KOPT-K1 (cell line): ENCODE measurements around the gene DERA.
"Not testable (repeated sequence)": the region's sequence is repeated elsewhere in the genome, so short reads cannot be mapped to it uniquely, and the experiment has no call there.

Source experiments
- H3K27ac ChIP-seq: fragments of 200-600 bp; sonication (generic); 2 replicates; pipeline ENCODE4 v1.5.1; 2016; ENCODE audit warnings: antibody characterized with exemption, mild to moderate bottlenecking, low read depth, low read length; ENCODE audit not compliant: poor library complexity, severe bottlenecking
- H3K36me3 ChIP-seq: fragments of 200-600 bp; sonication (generic); 2 replicates; pipeline ENCODE4 v1.5.1; 2017; ENCODE audit warnings: antibody characterized with exemption, mild to moderate bottlenecking, low read length, moderate library complexity; ENCODE audit not compliant: insufficient read depth
- H3K9me3 ChIP-seq: fragments of 200-600 bp; sonication (generic); 2 replicates; pipeline ENCODE4 v1.5.1; 2017; ENCODE audit warnings: antibody characterized with exemption, low read length, mild to moderate bottlenecking; ENCODE audit not compliant: insufficient read depth, poor library complexity, severe bottlenecking

Gene DERA

DNA sequence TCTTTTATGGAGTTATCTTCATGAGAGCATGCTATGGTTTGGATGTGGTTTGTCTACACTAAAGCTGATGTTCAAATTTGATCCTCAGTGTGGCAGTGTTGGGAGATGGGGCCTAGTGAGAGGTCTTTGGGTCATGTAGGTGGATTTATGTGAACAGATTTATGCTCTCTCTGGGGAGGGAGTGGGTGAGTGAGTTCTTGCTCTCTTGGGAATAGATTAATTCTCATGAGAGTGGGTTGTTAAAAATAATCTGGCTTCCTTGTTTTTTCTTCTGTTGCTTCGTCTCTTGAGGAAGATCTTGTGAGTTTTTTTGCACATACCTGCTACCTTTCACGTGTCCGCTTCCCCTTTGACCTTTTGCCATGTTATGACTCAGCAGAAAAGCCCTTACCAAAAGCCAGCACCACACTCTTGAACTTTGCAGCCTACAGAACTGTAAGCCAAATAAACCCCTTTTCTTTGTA is 20.5 kb downstream of the DERA start:
- Histone ChIP-seq H3K27ac (no peak overlapping the region), H3K9me3 (no peaks in the 10 kb centered on the region), H3K36me3 (no peaks in the 10 kb centered on the region)

DNA sequence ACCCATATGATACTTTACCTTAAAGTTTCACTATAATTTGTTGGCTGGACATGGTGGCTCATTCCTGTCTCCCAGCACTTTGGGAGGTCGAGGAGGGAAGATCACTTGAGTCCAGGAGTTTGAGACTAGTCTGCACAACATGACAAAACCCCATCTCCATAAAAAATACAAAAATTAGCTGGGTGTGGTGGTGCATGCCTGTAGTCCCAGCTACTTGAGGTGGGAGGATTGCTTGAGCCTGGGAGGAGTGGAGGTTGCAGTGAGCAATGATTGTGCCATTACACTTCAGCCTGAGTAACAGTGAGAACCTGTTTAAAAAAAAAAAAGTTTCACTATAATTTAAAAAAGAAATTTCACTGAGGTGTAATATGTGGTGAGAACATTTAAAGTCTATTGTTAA is 21.2 kb downstream of the DERA start:
- Histone ChIP-seq H3K36me3 (no peaks in the 10 kb centered on the region), H3K27ac (no peak overlapping the region), H3K9me3 (no peaks in the 10 kb centered on the region)

DNA sequence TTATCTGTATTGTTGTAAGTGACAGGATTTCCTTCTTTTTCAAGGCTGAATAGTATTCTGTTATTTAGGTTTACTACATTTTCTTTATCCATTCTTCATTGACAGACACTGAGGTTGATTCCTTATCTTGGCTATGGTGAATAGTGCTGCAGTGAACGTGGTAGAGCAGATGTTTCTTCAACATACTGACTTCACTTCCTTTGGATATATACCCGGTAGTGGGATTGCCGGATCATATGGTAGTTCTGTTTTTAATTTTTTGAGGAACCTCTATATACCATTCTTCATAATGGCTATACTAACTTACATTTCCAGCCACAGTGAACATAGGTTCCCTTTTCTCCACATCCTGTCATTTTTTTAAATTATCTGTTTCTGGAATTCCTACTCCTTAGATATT is 21.8 kb downstream of the DERA start:
- Histone ChIP-seq H3K9me3 (no peaks in the 10 kb centered on the region), H3K27ac (no peak overlapping the region), H3K36me3 (no peaks in the 10 kb centered on the region)

DNA sequence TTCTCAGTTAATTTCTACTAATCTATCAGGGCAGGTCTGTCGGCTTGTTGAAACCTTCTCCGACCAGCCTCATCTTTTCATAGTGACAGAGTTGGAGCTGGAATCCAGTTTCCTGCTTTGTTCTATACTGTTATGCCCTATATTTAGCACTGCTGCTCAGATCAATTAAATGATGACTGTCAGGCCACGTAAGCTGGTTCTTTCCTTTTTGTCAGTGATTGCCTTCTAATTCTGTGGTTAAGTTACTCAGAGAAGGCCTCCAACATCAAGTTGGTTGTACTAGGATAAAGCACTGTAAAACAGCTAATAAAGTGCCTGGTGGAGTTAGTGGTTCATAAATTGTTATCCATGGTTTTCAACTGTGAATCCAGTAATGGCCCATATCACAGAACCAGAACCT is 22.6 kb downstream of the DERA start:
- no peaks in the 10 kb centered on the region for H3K36me3 ChIP-seq
- H3K9me3 ChIP-seq, result peaks cover 1% of the 10 kb centered on the region
- no peak overlapping the region for H3K27ac ChIP-seq

DNA sequence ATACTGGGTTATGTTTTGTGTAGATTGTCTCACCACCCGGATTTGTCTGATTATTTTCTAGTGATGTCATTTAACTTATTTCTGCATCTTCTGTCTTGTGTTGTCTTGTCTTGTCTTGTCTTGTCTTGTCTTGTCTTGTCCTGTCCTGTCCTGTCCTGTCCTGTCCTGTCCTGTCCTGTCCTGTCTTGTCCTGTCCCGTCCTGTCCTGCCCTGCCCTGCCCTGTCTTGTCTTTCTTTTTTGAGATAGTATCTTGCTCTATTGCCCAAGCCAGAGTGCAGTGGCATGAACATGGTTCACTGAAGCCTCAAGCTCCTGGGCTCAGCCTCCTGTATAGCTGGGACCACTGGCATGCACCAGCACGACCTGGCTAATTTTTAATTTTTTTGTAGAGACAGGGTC is 25.6 kb downstream of the DERA start:
- Histone ChIP-seq H3K9me3 (peaks cover 14% of the 10 kb centered on the region), H3K36me3 (no peaks in the 10 kb centered on the region), H3K27ac (no peak overlapping the region)

DNA sequence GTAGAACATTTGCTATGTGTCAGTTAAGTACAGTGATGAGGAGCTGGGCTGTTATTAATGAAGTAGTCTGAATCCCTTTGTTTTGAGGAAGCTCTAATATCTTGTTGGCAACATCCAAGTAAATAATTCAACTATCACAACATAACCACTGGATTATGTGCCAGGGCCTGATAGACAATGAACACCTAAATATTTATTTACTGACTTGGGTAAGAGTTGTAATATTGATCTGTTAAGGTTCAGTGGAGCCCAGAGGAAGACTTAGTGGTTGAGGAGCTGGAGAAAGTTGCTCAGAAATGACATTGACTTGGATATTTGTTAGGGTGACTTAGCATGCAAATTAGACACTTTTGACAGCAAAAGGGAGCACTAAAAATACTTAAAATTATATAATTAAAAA is 26.8 kb downstream of the DERA start:
- Histone ChIP-seq H3K27ac (no peak overlapping the region), H3K9me3 (peaks cover 17% of the 10 kb centered on the region), H3K36me3 (no peaks in the 10 kb centered on the region)

DNA sequence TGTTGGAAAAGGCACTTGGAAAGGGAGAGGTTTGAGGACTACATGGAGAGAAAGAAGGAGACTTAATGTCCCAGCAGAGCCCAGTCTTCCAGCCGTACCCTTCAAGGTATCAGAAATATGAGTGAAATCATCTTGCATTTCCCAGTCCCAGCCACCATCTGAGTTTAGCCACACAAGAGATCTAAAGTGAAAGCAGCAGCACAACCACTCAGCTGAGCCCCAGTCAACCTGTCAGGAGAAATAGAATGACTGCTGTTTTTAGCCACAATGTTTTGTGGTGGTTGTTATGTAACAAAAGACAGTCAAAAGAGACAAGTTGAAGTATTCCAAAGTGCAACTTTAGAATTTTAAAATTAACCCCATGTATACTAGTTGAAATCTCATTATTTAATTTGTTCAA is 28.0 kb downstream of the DERA start:
- Histone ChIP-seq H3K36me3 (no peaks in the 10 kb centered on the region), H3K9me3 (peaks cover 21% of the 10 kb centered on the region), H3K27ac (no peak overlapping the region)

DNA sequence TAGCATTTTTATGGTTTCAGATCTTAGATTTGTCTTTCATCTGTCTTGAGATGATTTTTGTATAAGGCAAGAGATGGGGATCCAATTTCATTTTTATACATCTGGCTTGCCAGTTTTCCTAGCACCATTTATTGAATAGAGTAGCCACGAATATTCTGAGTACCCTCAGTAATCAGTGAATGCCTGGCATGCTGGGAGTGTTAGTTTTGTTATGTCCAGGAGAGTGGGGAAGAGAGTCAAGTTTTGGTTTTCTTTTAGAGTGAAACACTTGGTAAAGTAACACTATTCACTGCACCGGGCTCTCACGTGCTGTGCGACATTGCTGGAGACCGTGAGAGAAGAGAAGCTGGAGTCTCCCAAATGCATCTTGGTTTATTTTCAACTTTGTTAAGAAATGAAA is 31.3 kb downstream of the DERA start:
- Histone ChIP-seq H3K36me3 (no peaks in the 10 kb centered on the region), H3K9me3 (peaks cover 21% of the 10 kb centered on the region), H3K27ac (no peak overlapping the region)

DNA sequence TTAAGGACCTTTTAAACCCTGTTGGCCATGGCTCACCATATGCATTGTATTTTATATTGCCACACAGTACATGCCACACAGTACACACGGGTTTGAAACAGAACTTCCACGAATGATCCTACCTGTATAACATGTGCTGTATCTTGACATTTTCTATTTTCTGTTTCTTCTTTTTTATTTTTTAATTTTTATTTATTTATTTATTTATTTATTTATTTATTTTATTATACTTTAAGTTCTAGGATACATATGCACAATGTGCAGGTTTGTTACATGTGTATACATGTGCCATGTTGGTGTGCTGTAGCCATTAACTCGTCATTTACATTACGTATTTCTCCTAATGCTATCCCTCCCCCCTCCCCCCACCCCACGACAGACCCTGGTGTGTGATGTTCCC is 32.4 kb downstream of the DERA start:
- H3K9me3 ChIP-seq, result peaks cover 21% of the 10 kb centered on the region
- H3K36me3 ChIP-seq, H3K27ac ChIP-seq: not testable (repeated sequence)

DNA sequence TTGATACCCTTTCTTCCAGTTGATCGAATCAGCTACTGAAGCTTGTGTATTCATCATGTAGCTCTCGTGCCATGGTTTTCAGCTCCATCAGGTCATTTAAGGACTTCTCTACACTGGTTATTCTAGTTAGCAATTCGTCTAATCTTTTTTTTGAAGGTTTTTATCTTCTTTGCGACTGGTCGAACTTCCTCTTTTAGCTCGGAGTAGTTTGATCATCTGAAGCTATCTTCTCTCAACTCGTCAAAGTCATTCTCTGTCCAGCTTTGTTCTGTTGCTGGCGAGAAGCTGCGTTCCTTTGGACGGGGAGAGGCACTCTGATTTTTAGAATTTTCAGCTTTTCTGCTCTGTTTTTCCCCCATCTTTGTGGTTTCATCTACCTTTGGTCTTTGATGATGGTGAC is 37.3 kb downstream of the DERA start:
- not testable (repeated sequence) for H3K36me3 ChIP-seq, H3K27ac ChIP-seq, H3K9me3 ChIP-seq

DNA sequence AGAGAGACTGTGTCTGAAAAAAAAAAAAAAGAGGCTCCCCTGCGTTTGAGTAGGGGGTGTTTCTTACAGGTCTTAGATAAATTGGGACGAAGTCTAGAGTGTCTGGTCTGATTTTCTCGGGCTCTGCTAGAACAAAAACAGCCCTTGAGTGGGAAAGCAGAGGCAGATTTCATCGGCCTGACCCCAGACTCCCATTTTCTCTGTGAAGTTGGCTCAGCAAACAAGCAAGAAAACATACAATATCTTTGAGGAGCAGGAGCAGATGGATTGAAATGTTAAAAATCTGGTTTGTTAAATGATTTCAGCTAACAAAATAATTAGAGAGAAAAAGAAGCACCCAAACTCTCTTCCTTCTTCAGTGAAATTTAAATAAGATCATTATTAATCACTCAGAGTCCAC is 44.1 kb downstream of the DERA start:
- H3K27ac ChIP-seq, result no peak overlapping the region
- no peaks in the 10 kb centered on the region for H3K9me3 ChIP-seq
- no peaks in the 10 kb centered on the region for H3K36me3 ChIP-seq

DNA sequence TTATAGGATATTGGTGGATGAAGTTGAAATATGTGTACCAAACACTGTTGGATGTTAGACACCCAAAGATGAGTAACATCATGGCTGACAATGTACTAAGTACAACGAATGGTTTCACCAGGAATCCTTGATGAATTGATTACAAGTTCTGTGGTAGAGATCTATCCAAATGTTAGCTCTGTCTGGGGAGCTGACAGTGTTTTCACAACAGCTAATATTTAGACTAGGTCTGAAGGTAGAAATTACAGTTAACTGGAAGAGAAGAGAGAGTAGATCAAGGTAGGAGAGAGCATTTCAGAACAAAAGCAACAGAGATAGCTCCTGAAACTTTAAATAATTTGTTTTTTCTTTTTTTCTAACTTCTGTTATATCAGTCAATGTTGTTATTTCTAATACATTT is 44.9 kb downstream of the DERA start:
- Histone ChIP-seq H3K27ac (no peak overlapping the region), H3K9me3 (no peaks in the 10 kb centered on the region), H3K36me3 (peaks cover 4% of the 10 kb centered on the region; the same call in 1 of the 2 replicates)

DNA sequence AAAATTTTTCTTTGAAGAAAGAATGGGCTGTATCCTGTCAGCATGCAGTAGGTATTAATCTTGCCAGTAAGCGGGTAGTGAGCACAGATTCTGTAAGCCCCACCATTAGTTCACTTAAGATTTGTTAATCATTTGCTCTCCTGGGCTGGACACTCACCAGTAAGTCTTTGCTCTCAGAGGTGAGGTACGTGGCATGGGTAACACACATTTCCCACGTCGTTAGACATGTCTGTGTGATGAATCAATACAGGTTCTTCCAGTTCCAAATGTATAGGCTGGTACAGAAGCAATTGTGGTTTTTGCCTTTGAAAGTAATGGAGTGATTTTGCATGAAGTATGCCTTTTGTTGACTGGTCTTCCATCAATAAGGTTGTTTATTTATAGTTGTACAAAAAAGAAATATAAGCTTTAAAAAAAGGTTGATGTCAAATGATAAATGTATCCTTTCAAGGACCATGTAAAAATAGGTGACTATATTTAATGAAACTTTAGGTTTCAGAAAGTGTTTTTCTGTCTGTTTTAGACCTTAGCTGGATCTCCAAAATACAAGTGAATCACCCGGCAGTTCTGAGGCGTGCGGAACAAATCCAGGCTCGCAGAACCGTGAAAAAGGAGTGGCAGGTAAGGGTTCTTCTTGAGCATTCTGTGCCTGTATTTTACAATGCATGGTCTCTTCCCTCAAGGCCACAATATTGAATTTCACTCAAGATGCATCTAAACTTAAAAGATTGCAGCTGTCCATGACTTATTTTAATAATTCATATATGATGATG is 45.5 kb downstream of the DERA start:
- Histone ChIP-seq H3K27ac (no peak overlapping the region), H3K9me3 (no peaks in the 10 kb centered on the region), H3K36me3 (peaks cover 5% of the 10 kb centered on the region; the same call in 1 of the 2 replicates)

DNA sequence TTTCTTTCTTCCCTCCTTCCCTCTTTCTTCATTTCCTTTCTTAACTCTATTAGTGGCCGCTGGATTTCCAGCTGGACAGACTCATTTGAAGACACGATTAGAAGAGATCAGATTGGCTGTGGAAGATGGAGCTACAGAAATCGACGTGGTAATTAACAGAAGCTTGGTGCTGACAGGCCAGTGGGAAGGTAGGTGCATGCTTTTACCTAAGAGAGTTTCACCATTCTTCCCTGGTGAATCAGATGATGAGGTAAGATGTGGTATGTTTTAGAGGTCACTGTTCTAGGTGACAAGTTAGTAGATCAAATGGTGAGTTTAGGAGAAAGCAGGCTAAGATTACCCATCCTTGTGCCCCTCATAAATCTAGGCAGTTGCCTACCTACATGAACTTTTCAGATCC is 51.6 kb downstream of the DERA start:
- no peak overlapping the region for H3K27ac ChIP-seq
- H3K36me3 ChIP-seq, result peaks cover 21% of the 10 kb centered on the region

DNA sequence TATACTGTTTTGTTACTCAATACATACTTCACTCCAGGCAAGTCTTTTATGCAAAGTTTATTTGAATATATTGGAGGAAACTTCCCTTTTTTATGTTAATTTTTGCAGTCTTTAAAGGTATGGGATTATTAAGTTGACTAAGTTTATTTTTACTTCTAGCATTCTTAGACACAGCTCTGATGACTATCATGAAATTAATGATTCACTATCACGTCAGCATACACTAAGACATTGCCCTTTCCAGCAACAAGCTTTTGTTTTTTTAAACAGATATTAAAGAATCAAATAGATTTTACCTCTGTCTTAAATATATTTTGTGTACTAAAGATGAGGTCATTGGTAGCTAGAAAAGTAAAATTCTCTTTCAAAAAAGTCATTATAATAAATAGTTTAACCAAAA is 52.1 kb downstream of the DERA start:
- no peak overlapping the region for H3K27ac ChIP-seq
- H3K36me3 ChIP-seq, result peaks cover 21% of the 10 kb centered on the region
- H3K9me3 ChIP-seq, result no peaks in the 10 kb centered on the region

More for the DNA sequence above, 51.6 kb downstream of the DERA start:
- no peaks in the 10 kb centered on the region for H3K9me3 ChIP-seq

DNA sequence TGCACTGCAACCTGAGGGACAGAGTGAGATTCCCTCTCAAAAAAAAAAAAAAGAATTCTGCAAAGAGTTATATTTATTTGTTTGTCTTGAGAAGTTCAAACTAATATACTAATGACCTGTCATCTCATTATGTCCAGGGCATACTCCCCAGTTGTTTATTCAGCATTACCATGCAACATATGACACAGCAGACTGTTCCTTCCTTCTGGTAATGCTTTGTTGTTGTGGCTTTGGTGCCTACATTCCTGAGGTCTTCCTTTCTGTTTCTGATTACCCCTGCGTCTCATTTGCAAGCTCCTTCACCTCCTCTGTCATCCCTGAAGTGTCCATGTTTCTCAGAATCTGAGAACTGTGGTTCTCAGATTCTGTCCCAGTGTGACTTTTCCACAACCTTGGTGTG is 55.3 kb downstream of the DERA start:
- Histone ChIP-seq H3K27ac (no peak overlapping the region), H3K36me3 (peaks cover 16% of the 10 kb centered on the region), H3K9me3 (no peaks in the 10 kb centered on the region)
